ENCODE measurements around the gene ADCY1. TPM values are rescaled to one million over a fixed set of nuclear protein-coding genes. Genes with fewer than 3 reads are reported as not detected.

ADCY1 gene
- total and polyA plus RNA-seq, 2 donors (not counting 3 experiments of a cell fraction or from before 2014, with no cell fraction given): 0.52 to 1.6 TPM

DNA sequence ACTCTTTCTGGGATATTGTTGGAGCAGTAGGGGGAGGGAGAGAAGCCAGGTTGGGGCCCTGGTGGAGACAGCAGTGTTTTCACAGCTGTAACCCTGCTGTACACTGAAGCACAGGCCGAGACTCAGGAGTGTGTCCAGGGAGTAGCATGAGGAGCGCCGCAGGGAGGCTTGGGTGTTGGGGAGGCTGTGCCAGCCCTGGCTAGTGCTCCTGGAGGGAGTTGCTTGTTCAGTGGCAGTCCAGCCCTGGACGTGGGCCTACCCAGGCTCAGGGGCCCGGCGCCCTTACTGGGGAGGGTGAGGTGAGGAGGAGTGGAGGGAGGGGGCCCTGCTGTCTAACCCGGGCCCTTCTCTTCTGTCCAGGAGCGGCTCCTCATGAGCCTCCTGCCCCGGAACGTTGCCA, 35.9 kb downstream of the ADCY1 start:
- dilution Hi-C loops (cut with MboI; ENCODE audit: extremely low pct_ligation_motif_present, low sequenced_read_pairs) (no loop called here), intact Hi-C loops (cut with micrococcal nuclease) (no loop called here)
- Histone ChIP-seq H4K20me1 (replicated peaks; ENCODE audit: control insufficient read depth, extremely low read depth, insufficient read depth, low read length) (no peaks in the 10 kb centered on the region), H3K9me1 (replicated peaks; ENCODE audit: control insufficient read depth, extremely low read depth, insufficient read depth, low read length) (no peaks in the 10 kb centered on the region), H3K79me2 (ENCODE audit: control insufficient read depth, insufficient read depth, low read length) (no peaks in the 10 kb centered on the region), H3K4me1 (ENCODE audit: control insufficient read depth, extremely low read depth, insufficient read depth, low read length) (no peaks in the 10 kb centered on the region), H3K4me2 (ENCODE audit: insufficient read depth, low read length) (no peak overlapping the region), H2AFZ (ENCODE audit: low read depth, low read length) (no peak overlapping the region), H3K27ac (ENCODE audit: insufficient read depth, low read depth, low read length) (no peak overlapping the region), H3K9me3 (replicated peaks; ENCODE audit: control insufficient read depth, insufficient read depth, low read length) (no peaks in the 10 kb centered on the region), H3K4me3 (replicated peaks in 1 of 3; ENCODE audit: insufficient read depth in 1 of 3, low read depth in 1 of 3, low read length in 3 of 3) (no peak overlapping the region), H3K27me3 (ENCODE audit: control insufficient read depth in 2 of 2, insufficient read depth in 2 of 2, low read length in 2 of 2) (no peaks in the 10 kb centered on the region), H3K36me3 (ENCODE audit: control insufficient read depth in 2 of 2, extremely low read depth in 1 of 2, insufficient read depth in 2 of 2, low read length in 2 of 2) (no peaks in the 10 kb centered on the region), H3K9ac (replicated peaks; ENCODE audit: extremely low read depth, insufficient read depth, low read length) (no peak overlapping the region)
- no peak for TF ChIP-seq FOS (IDR thresholded peaks at IDR 0.05; ENCODE audit: borderline replicate concordance, insufficient read depth, low read length)
- TF ChIP-seq GATA2 (IDR thresholded peaks at IDR 0.05; ENCODE audit: insufficient read depth, insufficient read length, low read depth, low read length): no peak
- no peak for FAIRE-seq
- ChIA-PET CTCF (no interaction called here), POLR2A (no interaction called here)
- BruUV-seq (replicated peaks): no TSS peak
- no peak for DNase-seq (ENCODE audit: low read depth, low spot score)

DNA sequence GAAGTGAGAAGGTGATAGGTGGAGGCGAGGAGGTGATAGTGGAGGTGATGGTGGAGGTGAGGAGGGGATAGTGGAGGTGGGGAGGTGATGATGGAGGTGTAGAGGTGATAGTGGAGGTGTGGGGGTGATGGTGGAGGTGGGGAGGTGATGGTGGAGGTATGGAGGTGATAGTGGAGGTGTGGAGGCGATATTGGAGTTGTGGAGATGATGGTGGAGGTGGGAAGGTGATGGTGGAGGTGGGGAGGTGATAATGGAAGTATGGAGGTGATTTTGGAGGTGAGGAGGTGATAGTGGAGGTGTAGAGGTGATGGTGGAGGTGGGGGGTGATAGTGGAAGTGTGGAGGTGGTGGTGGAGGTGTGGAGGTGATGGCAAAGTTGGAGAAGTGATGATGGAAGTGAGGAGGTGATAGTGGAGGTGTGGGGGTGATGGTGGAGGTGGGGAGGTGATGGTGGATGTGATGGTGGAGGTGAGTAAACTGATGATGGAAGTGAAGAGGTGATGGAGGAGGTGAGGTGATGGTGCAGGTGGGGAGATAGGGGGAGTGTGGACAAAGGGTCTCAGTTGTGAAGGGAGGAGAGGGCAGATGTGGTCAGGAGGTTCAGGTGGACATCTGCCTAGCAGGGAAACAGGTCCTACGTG, 36.6 kb downstream of the ADCY1 start:
- H3K4me1 ChIP-seq (ENCODE audit: control insufficient read depth, extremely low read depth, insufficient read depth, low read length): no peaks in the 10 kb centered on the region
- no peak overlapping the region for H3K4me2 ChIP-seq (ENCODE audit: insufficient read depth, low read length)
- no peak overlapping the region for H3K9ac ChIP-seq (replicated peaks; ENCODE audit: extremely low read depth, insufficient read depth, low read length)
- no peaks in the 10 kb centered on the region for H3K36me3 ChIP-seq (ENCODE audit: control insufficient read depth in 2 of 2, extremely low read depth in 1 of 2, insufficient read depth in 2 of 2, low read length in 2 of 2)
- H3K9me3 ChIP-seq (replicated peaks; ENCODE audit: control insufficient read depth, insufficient read depth, low read length): no peaks in the 10 kb centered on the region
- no peak for DNase-seq (ENCODE audit: low read depth, low spot score)
- no peak overlapping the region for H3K27ac ChIP-seq (ENCODE audit: insufficient read depth, low read depth, low read length)
- H3K79me2 ChIP-seq (ENCODE audit: control insufficient read depth, insufficient read depth, low read length): no peaks in the 10 kb centered on the region
- POLR2A ChIA-PET: no interaction called here
- H4K20me1 ChIP-seq (replicated peaks; ENCODE audit: control insufficient read depth, extremely low read depth, insufficient read depth, low read length): no peaks in the 10 kb centered on the region
- no peak for FAIRE-seq
- H3K4me3 ChIP-seq (replicated peaks in 1 of 3; ENCODE audit: insufficient read depth in 1 of 3, low read depth in 1 of 3, low read length in 3 of 3): no peak overlapping the region
- H3K9me1 ChIP-seq (replicated peaks; ENCODE audit: control insufficient read depth, extremely low read depth, insufficient read depth, low read length): no peaks in the 10 kb centered on the region
- H3K27me3 ChIP-seq (ENCODE audit: control insufficient read depth in 2 of 2, insufficient read depth in 2 of 2, low read length in 2 of 2): no peaks in the 10 kb centered on the region
- intact Hi-C loops (cut with micrococcal nuclease) (no loop called here), dilution Hi-C loops (cut with MboI; ENCODE audit: extremely low pct_ligation_motif_present, low sequenced_read_pairs) (no loop called here)
- no peak overlapping the region for H2AFZ ChIP-seq (ENCODE audit: low read depth, low read length)
- TF ChIP-seq POLR2A (IDR thresholded peaks at IDR 0.05; ENCODE audit: low read depth, low read length) (no peak), FOS (IDR thresholded peaks at IDR 0.05; ENCODE audit: borderline replicate concordance, insufficient read depth, low read length) (no peak), JUN (IDR thresholded peaks at IDR 0.05; ENCODE audit: borderline replicate concordance, insufficient read depth, insufficient read length, low read depth) (no peak), POLR2AphosphoS5 (IDR thresholded peaks at IDR 0.05; ENCODE audit: insufficient read depth, low read depth, low read length) (no peak), GATA2 (IDR thresholded peaks at IDR 0.05; ENCODE audit: insufficient read depth, insufficient read length, low read depth, low read length) (no peak), MYC (IDR thresholded peaks at IDR 0.05; ENCODE audit: low read depth, low read length) (no peak), EZH2 (IDR thresholded peaks at IDR 0.05; ENCODE audit: borderline replicate concordance, low read depth, low read length, severe bottlenecking) (no peak)
- TF ChIP-seq, protein P1, sequence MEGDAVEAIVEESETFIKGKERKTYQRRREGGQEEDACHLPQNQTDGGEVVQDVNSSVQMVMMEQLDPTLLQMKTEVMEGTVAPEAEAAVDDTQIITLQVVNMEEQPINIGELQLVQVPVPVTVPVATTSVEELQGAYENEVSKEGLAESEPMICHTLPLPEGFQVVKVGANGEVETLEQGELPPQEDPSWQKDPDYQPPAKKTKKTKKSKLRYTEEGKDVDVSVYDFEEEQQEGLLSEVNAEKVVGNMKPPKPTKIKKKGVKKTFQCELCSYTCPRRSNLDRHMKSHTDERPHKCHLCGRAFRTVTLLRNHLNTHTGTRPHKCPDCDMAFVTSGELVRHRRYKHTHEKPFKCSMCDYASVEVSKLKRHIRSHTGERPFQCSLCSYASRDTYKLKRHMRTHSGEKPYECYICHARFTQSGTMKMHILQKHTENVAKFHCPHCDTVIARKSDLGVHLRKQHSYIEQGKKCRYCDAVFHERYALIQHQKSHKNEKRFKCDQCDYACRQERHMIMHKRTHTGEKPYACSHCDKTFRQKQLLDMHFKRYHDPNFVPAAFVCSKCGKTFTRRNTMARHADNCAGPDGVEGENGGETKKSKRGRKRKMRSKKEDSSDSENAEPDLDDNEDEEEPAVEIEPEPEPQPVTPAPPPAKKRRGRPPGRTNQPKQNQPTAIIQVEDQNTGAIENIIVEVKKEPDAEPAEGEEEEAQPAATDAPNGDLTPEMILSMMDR (IDR thresholded peaks at IDR 0.05; ENCODE audit: extremely low read depth in 1 of 2, insufficient read depth in 1 of 2, low read depth in 1 of 2, low read length in 2 of 2): no peak
- TF ChIP-seq, protein P2, sequence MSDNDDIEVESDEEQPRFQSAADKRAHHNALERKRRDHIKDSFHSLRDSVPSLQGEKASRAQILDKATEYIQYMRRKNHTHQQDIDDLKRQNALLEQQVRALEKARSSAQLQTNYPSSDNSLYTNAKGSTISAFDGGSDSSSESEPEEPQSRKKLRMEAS (IDR thresholded peaks at IDR 0.05; ENCODE audit: insufficient read depth, insufficient read length): no peak
- CTCF ChIA-PET: no interaction called here
- no TSS peak for BruUV-seq (replicated peaks)

All from endothelial cell of umbilical vein (primary cell).